ENCODE measurements around the gene KIAA0825.

GRCh38 chr5:94199566-94199965 lies 418.8 kb downstream of the KIAA0825 start:
- no peak for TF ChIP-seq CTCF (IDR thresholded peaks at IDR 0.05; ENCODE audit: low read depth, low read length, poor library complexity, severe bottlenecking)
- TF ChIP-seq EZH2phosphoT487 (IDR thresholded peaks at IDR 0.05; ENCODE audit: borderline replicate concordance, low read length), result no peak
